Lung (tissue), 12 donors: ENCODE results near the gene ADAMTS8. TPM values are rescaled to one million over a fixed set of nuclear protein-coding genes. Genes with fewer than 3 reads are reported as not detected.

Experiments
- ATAC-seq: fragments of 200-7000 bp; cut with Tn5 transposase; one replicate; pipeline ENCODE4 v1.9.1; 2020; ENCODE audit warnings: moderate number of reproducible peaks; ENCODE audit not compliant: insufficient read depth, low FRiP score
- DNase-seq, 3 donors: peaks; one replicate each; pipeline ENCODE4 v3.0.0-alpha.2; 2013 to 2017
- H3K27ac ChIP-seq, 2 donors: one replicate each; pipeline ENCODE4 v1.5.1; 2013; ENCODE audit warnings: mild to moderate bottlenecking in 2 of 2, moderate library complexity in 2 of 2, control low read depth in 1 of 2, inconsistent platforms in 1 of 2, low read depth in 1 of 2, low read length in 1 of 2
- H3K27me3 ChIP-seq, 3 donors: one replicate each; pipeline ENCODE4 v1.5.1; 2013; ENCODE audit warnings: low read length in 2 of 3; ENCODE audit not compliant: control insufficient read depth in 3 of 3, insufficient read depth in 3 of 3
- H3K36me3 ChIP-seq, 4 donors: one replicate each; pipeline ENCODE4 v1.5.1; 2013; ENCODE audit warnings: low read length in 4 of 4, mild to moderate bottlenecking in 1 of 4, moderate library complexity in 1 of 4; ENCODE audit not compliant: control insufficient read depth in 4 of 4, insufficient read depth in 4 of 4
- H3K4me1 ChIP-seq, 5 donors: one replicate each; pipeline ENCODE4 v1.5.1; 2013; ENCODE audit warnings: low read length in 5 of 5, mild to moderate bottlenecking in 2 of 5, moderate library complexity in 1 of 5; ENCODE audit not compliant: control insufficient read depth in 5 of 5, insufficient read depth in 5 of 5
- H3K4me3 ChIP-seq: one replicate; pipeline ENCODE4 v1.5.1; 2013; ENCODE audit warnings: mild to moderate bottlenecking, control low read depth, moderate library complexity
- H3K9ac ChIP-seq, 2 donors: one replicate each; pipeline ENCODE4 v1.5.1; 2013; ENCODE audit warnings: low read length in 2 of 2, control low read depth in 1 of 2; ENCODE audit not compliant: insufficient read depth in 1 of 2
- H3K9me3 ChIP-seq, 4 donors: one replicate each; pipeline ENCODE4 v1.5.1; 2013; ENCODE audit warnings: low read length in 3 of 4, mild to moderate bottlenecking in 1 of 4, moderate library complexity in 1 of 4; ENCODE audit not compliant: control insufficient read depth in 4 of 4, insufficient read depth in 3 of 4
- WGBS, 2 donors: extraction: QIAGEN DNeasy Blood & Tissue Kit; methylation state at CpG; one replicate each; pipeline ENCODE4 v1.1.7; 2013; 5-methylcytosine and 5-hydroxymethylcytosine counted together
- polyA plus RNA-seq, 2 donors: library from polyadenylated mRNA; stranded (reverse); fragments of 200-250 nt; gene quantifications; one replicate each; pipeline ENCODE4 v1.2.1, GENCODE V29; 2013
- total RNA-seq, 2 donors: library from RNA; depleted of rRNA in 1 of 2; stranded (reverse); fragments of >200 nt in 1 of 2; gene quantifications; one replicate each; pipeline ENCODE4 v1.2.1, GENCODE V29; 2014 to 2021
- TF ChIP-seq, protein P1 (sequence below): IDR thresholded peaks from 2 replicates; pipeline ENCODE4 v1.5.1; 2012; ENCODE audit warnings: mild to moderate bottlenecking; ENCODE audit errors: control extremely low read depth, extremely low read depth
- donor health status: control.
- donor health status: control.
- donor health status: Bipolar disorder and iron deficiency.
- donor health status: healthy.
- donor health status: DM: yes; HTN: yes; CAD: no.

Gene ADAMTS8
- total and polyA plus RNA-seq, 4 donors, result 11.3 to 47.7 (median 22.1) TPM

- Histone ChIP-seq H3K4me3 (no peak overlapping the region), H3K36me3 (no peaks in the 10 kb centered on the region), H3K9ac (no peak overlapping the region), H3K4me1 (peaks cover 0 to 9% (median 0%) of the 10 kb centered on the region in 5 donors), H3K27ac (peak overlapping the region in 1 of 2 donors; percentile 15), H3K27me3 (no peaks in the 10 kb centered on the region), H3K9me3 (no peaks in the 10 kb centered on the region)
- ATAC-seq, result no peak
- 85 to 90% methylated on average over 7 of the region's 7 CpGs for WGBS, 2 donors
- TF ChIP-seq, protein P1, sequence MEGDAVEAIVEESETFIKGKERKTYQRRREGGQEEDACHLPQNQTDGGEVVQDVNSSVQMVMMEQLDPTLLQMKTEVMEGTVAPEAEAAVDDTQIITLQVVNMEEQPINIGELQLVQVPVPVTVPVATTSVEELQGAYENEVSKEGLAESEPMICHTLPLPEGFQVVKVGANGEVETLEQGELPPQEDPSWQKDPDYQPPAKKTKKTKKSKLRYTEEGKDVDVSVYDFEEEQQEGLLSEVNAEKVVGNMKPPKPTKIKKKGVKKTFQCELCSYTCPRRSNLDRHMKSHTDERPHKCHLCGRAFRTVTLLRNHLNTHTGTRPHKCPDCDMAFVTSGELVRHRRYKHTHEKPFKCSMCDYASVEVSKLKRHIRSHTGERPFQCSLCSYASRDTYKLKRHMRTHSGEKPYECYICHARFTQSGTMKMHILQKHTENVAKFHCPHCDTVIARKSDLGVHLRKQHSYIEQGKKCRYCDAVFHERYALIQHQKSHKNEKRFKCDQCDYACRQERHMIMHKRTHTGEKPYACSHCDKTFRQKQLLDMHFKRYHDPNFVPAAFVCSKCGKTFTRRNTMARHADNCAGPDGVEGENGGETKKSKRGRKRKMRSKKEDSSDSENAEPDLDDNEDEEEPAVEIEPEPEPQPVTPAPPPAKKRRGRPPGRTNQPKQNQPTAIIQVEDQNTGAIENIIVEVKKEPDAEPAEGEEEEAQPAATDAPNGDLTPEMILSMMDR, result no peak
- no peak for DNase-seq
Observed at GRCh38 chr11:130409594-130410388, 18.6 kb downstream of the ADAMTS8 start.

DNA sequence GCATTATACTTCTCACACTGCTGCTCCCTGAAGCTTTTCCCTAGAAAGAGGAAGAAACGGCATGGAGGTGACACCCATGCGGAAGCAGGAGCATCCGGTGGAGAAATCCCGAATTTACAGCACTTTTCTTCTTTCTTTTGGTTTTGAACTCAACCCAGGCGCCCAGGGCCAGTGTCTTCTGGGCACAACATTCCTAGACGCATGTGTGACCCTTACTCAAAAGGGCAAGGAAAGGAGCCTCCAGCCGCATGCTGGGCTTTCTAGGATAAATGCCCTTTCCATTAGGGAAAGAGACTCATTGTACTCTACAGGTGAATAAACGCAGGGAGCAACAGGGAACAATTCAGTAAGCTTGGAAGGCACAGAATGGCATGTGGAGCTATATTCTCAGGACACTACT, 19.5 kb downstream of the ADAMTS8 start:
- no peaks in the 10 kb centered on the region for H3K9me3 ChIP-seq
- H3K4me1 ChIP-seq, result peaks cover 0 to 9% (median 0%) of the 10 kb centered on the region in 5 donors
- TF ChIP-seq, protein P1, result no peak
- H3K4me3 ChIP-seq, result no peak overlapping the region
- no peak overlapping the region for H3K9ac ChIP-seq
- ATAC-seq (no peak), DNase-seq (no peak)
- H3K27me3 ChIP-seq, result no peaks in the 10 kb centered on the region
- 84 to 87% methylated on average over 8 of the region's 8 CpGs for WGBS, 2 donors
- H3K27ac ChIP-seq, result no peak overlapping the region
- no peaks in the 10 kb centered on the region for H3K36me3 ChIP-seq

GRCh38 chr11:130408401-130408890, 20.0 kb downstream of the ADAMTS8 start:
- H3K4me3 ChIP-seq, result no peak overlapping the region
- ATAC-seq, result no peak
- no peak overlapping the region for H3K9ac ChIP-seq
- H3K27me3 ChIP-seq, result no peaks in the 10 kb centered on the region
- DNase-seq, result no peak
- TF ChIP-seq, protein P1, result no peak
- H3K27ac ChIP-seq, result no peak overlapping the region
- H3K4me1 ChIP-seq, result peaks cover 0 to 12% (median 2%) of the 10 kb centered on the region in 5 donors
- 83 to 86% methylated on average over 18 of the region's 18 CpGs for WGBS, 2 donors
- no peaks in the 10 kb centered on the region for H3K9me3 ChIP-seq
- H3K36me3 ChIP-seq, result no peaks in the 10 kb centered on the region
